Measurements from ENCODE around the gene SPDYE16. TPM values are rescaled to one million over a fixed set of nuclear protein-coding genes. Genes with fewer than 3 reads are reported as not detected.
"Not testable (repeated sequence)": the region's sequence is repeated elsewhere in the genome, so short reads cannot be mapped to it uniquely, and the experiment has no call there.

Gene SPDYE16
- total RNA-seq, 2 experiments from 2014 or later, result 0.21 to 0.88 TPM

DNA sequence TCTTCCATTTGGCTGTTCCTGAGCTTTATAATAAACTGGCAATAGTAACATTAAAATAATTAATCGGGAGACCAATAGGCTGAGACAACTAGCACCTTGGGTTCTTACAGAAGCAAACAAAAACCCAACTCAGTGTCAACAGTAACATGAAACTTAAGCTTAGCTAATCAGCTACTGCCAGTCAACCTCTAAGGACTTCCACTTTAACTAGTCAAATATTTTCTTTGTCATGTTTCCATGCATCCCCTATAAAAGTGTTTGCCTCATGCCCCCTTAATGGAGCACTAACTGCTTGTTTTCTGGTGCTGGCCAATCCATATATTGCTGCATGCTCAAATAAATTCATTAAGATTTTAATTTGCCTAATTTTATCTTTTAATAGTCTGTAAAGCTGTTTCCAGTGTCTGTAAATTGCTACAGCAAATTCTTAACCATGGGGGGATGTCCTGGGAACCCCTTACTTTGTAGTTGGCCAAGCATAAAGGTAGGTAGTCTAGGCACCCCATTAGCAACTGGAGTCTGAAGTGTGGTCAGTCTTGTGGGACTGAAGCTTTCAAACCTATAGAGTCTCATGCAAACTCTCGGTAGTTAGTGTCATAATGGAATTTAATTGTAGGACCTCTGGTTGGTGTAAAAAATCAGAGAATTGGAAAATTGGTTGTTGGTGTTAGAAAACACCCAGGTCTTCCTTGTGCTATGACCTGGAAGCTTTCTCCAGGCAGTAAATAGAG is 43.7 kb upstream of the SPDYE16 start:
- DNase-seq (ENCODE audit: low spot score); H3K4me2 ChIP-seq (ENCODE audit: low read length); H2AFZ ChIP-seq (ENCODE audit: low read length); intact Hi-C loops (cut with micrococcal nuclease; ENCODE audit: unreplicated experiment); H3K9me3 ChIP-seq (ENCODE audit: low read length); BruUV-seq (replicated peaks); H3K79me2 ChIP-seq (ENCODE audit: insufficient read depth, low read depth, low read length); H3K9me2 ChIP-seq (ENCODE audit: insufficient read depth, low read length); H3K4me3 ChIP-seq (ENCODE audit: low read depth, low read length, poor library complexity, severe bottlenecking); H3K36me3 ChIP-seq (ENCODE audit: insufficient read depth, low read length); H3K27ac ChIP-seq (ENCODE audit: low read depth, low read length, poor library complexity, severe bottlenecking); H4K20me1 ChIP-seq (ENCODE audit: insufficient read depth, low read length); CTCF ChIA-PET (ENCODE audit: unreplicated experiment); POLR2A ChIA-PET: not testable (repeated sequence)
- peaks cover 18% of the 10 kb centered on the region for H3K4me1 ChIP-seq (ENCODE audit: insufficient read depth, low read length, poor library complexity, severe bottlenecking)

DNA sequence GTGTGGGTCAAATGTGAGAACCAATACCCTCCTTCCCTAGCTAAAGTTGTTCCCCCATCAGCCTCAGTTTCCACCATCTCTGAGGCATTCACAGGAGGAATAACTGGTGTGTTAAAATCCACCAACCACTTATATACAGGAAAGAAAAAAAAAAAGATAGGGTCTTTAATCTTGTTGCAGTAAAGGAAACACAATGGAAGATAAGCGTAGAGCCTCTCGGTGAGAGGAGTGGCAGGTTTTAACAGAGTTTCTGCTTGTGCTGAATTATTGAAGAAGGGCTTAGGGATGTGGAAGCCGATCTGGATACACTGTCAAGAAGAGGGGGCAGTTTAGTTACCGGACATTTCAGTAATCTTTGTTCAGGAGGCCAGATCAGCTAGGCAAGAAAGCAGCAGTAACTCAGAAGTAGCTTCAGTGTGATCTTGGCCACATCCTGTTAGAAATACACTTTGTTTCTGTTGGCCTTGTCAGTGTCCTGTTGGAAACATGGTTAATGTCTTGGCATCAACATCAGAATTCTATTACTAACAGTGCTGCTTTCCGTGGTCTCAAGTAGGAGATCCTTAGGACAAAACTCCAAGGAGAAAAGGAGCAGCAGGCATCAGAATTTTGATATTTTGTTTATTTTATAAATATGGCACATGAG is 40.7 kb upstream of the SPDYE16 start:
- H3K9me2 ChIP-seq (ENCODE audit: insufficient read depth, low read length); POLR2A ChIA-PET; CTCF ChIA-PET (ENCODE audit: unreplicated experiment); DNase-seq (ENCODE audit: low spot score); H3K4me1 ChIP-seq (ENCODE audit: insufficient read depth, low read length, poor library complexity, severe bottlenecking); H3K4me3 ChIP-seq (ENCODE audit: low read depth, low read length, poor library complexity, severe bottlenecking); intact Hi-C loops (cut with micrococcal nuclease; ENCODE audit: unreplicated experiment); H3K4me2 ChIP-seq (ENCODE audit: low read length); H2AFZ ChIP-seq (ENCODE audit: low read length); BruUV-seq (replicated peaks); H3K79me2 ChIP-seq (ENCODE audit: insufficient read depth, low read depth, low read length); H4K20me1 ChIP-seq (ENCODE audit: insufficient read depth, low read length); H3K9me3 ChIP-seq (ENCODE audit: low read length); H3K36me3 ChIP-seq (ENCODE audit: insufficient read depth, low read length); H3K27ac ChIP-seq (ENCODE audit: low read depth, low read length, poor library complexity, severe bottlenecking): not testable (repeated sequence)

DNA sequence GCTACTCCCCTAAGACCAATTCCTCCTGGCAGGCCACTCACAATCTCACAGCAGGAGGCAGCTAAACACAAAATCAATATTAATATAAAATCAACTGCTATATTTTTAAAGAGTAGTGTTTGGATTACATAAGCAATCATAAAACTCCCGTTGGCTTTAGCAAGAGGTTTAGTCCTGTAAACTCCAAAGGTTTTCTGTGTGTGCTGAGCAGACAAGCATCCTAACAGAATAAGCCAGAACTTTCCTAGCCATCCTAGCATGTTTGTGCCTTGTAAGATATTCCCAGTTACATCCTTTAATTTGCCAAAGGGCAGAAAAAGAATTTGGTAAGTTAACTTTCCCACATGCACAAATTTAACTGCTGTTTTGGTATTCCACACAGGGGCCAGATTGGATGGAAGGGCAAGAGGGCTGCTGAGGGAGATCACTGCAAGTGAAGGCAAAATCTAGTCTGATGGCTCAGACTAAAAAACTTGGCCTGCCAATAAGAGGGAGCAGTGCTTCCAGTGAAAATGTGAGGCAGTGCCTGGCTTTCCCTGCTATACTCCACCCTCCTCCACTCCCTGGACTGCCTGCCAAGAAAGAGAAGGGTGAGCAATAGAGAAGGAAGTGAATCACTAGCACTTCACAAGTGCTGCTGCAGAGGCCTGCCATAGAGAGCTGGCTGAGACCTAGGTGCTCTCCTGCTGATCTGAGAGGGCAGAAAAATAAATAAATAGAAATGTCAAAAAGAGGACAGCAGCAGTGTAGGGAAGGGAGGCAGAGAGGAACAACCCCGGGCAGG is 39.9 kb upstream of the SPDYE16 start:
- H4K20me1 ChIP-seq (ENCODE audit: insufficient read depth, low read length); H3K79me2 ChIP-seq (ENCODE audit: insufficient read depth, low read depth, low read length); H3K4me3 ChIP-seq (ENCODE audit: low read depth, low read length, poor library complexity, severe bottlenecking); H3K36me3 ChIP-seq (ENCODE audit: insufficient read depth, low read length); CTCF ChIA-PET (ENCODE audit: unreplicated experiment); H3K27ac ChIP-seq (ENCODE audit: low read depth, low read length, poor library complexity, severe bottlenecking); intact Hi-C loops (cut with micrococcal nuclease; ENCODE audit: unreplicated experiment); DNase-seq (ENCODE audit: low spot score); H3K9me3 ChIP-seq (ENCODE audit: low read length); POLR2A ChIA-PET; H3K4me2 ChIP-seq (ENCODE audit: low read length); H2AFZ ChIP-seq (ENCODE audit: low read length); H3K4me1 ChIP-seq (ENCODE audit: insufficient read depth, low read length, poor library complexity, severe bottlenecking); H3K9me2 ChIP-seq (ENCODE audit: insufficient read depth, low read length); BruUV-seq (replicated peaks): not testable (repeated sequence)

DNA sequence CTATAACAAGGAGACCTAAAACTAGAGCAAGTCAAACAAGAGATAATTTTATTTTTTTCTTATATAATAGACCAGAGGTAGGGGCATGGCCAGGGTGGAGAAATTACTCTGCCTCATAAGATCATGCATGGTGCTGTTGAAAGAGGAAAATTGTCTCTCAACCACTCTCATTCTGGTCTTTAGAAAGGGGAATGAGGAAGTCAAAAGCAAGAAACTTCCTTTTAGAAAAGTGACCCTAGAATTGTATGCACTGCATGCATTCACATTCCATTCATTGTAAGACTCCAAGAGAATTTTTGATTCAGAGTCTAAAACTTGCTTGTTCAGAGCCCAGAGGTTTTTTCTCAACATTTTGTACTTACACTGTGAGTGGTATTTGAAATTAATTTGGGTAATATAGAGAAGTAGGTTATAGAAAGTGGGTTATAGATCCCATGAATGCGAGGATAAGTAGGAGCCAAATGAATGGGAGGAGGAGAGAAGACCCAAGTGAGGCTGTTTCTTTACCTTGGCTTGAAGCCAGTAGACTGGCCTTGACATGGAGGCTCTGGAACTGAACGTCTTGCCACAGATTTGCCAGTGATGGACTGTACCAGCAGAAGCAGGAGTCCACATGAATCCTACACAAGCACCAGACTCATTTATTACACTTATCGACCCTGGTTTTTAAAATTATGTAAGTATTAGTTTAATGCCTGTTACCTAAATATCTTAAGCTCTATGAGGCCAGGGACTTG is 33.0 kb upstream of the SPDYE16 start:
- H3K79me2 ChIP-seq (ENCODE audit: insufficient read depth, low read depth, low read length); DNase-seq (ENCODE audit: low spot score); H3K4me2 ChIP-seq (ENCODE audit: low read length); H3K9me3 ChIP-seq (ENCODE audit: low read length); BruUV-seq (replicated peaks); H3K36me3 ChIP-seq (ENCODE audit: insufficient read depth, low read length); H3K4me3 ChIP-seq (ENCODE audit: low read depth, low read length, poor library complexity, severe bottlenecking); intact Hi-C loops (cut with micrococcal nuclease; ENCODE audit: unreplicated experiment); H3K9me2 ChIP-seq (ENCODE audit: insufficient read depth, low read length); H3K4me1 ChIP-seq (ENCODE audit: insufficient read depth, low read length, poor library complexity, severe bottlenecking); H2AFZ ChIP-seq (ENCODE audit: low read length); CTCF ChIA-PET (ENCODE audit: unreplicated experiment); H3K27ac ChIP-seq (ENCODE audit: low read depth, low read length, poor library complexity, severe bottlenecking); H4K20me1 ChIP-seq (ENCODE audit: insufficient read depth, low read length); POLR2A ChIA-PET: not testable (repeated sequence)

DNA sequence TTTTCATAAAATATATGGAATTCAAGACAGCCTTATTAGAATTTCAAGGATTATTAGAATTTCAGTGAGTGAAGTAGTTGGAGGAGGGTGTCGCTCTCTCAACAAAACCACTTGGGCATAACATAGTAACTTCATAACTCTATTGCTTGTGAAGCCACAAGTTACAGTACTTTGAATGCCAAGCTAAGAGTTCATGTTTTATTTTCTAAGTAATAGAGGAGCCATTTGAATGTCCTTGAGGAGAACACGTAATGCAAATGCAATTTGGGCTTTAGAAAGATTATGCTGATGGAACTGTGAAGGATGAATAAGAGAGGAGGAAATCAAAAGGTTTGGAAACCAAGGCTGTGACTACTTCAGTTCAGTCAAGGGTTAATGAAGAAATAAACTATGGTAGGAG is 32.3 kb upstream of the SPDYE16 start:
- H3K9me3 ChIP-seq (ENCODE audit: low read length); DNase-seq (ENCODE audit: low spot score); CTCF ChIA-PET (ENCODE audit: unreplicated experiment); H3K79me2 ChIP-seq (ENCODE audit: insufficient read depth, low read depth, low read length); H4K20me1 ChIP-seq (ENCODE audit: insufficient read depth, low read length); H2AFZ ChIP-seq (ENCODE audit: low read length); POLR2A ChIA-PET; intact Hi-C loops (cut with micrococcal nuclease; ENCODE audit: unreplicated experiment); H3K27ac ChIP-seq (ENCODE audit: low read depth, low read length, poor library complexity, severe bottlenecking); H3K36me3 ChIP-seq (ENCODE audit: insufficient read depth, low read length); BruUV-seq (replicated peaks); H3K4me1 ChIP-seq (ENCODE audit: insufficient read depth, low read length, poor library complexity, severe bottlenecking); H3K4me2 ChIP-seq (ENCODE audit: low read length); H3K4me3 ChIP-seq (ENCODE audit: low read depth, low read length, poor library complexity, severe bottlenecking); H3K9me2 ChIP-seq (ENCODE audit: insufficient read depth, low read length): not testable (repeated sequence)

DNA sequence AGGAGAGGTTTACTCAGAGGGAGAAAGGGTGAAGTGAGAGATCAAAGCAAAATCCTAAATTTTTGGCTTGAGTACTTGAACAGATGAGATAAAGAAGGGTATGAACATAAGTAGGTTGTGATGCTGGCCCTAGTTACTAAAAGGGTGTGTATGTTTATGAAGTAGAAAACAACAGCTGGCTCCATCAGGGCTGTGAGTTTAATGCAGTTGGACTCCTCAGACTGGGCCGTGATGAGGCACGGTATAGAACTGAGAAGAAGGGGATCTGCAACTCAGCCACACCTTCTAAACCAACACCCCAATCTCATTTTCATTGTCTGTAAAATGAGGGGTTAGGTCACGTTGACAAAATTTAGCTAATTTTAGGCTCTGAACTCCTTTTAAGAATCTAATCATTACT is 29.2 kb upstream of the SPDYE16 start:
- CTCF ChIA-PET (ENCODE audit: unreplicated experiment); intact Hi-C loops (cut with micrococcal nuclease; ENCODE audit: unreplicated experiment); BruUV-seq (replicated peaks); DNase-seq (ENCODE audit: low spot score); H3K27ac ChIP-seq (ENCODE audit: low read depth, low read length, poor library complexity, severe bottlenecking); H3K79me2 ChIP-seq (ENCODE audit: insufficient read depth, low read depth, low read length); H3K4me3 ChIP-seq (ENCODE audit: low read depth, low read length, poor library complexity, severe bottlenecking); H4K20me1 ChIP-seq (ENCODE audit: insufficient read depth, low read length); H3K4me2 ChIP-seq (ENCODE audit: low read length); POLR2A ChIA-PET; H2AFZ ChIP-seq (ENCODE audit: low read length); H3K4me1 ChIP-seq (ENCODE audit: insufficient read depth, low read length, poor library complexity, severe bottlenecking); H3K9me2 ChIP-seq (ENCODE audit: insufficient read depth, low read length); H3K9me3 ChIP-seq (ENCODE audit: low read length): not testable (repeated sequence)
- H3K36me3 ChIP-seq (ENCODE audit: insufficient read depth, low read length), result peaks cover 12% of the 10 kb centered on the region

All from OCI-LY7 (cell line).